NCI-H1105 (cell line): ENCODE data around the gene FTH1.

Experiments
- DNase-seq: peaks from one replicate; lab custom pipeline; 2025; lab: John Stamatoyannopoulos, UW

Gene FTH1

GRCh38 chr11:61948505-61948904 is 18.9 kb downstream of the FTH1 start:
- no peak for DNase-seq

- DNase-seq, result peak; percentile 69
These were observed 19.8 kb downstream of the FTH1 start for GRCh38 chr11:61947486-61948210.

- no peak for DNase-seq
These were observed 20.5 kb downstream of the FTH1 start for GRCh38 chr11:61946894-61947293.

GRCh38 chr11:61945191-61945590 is 22.2 kb downstream of the FTH1 start:
- DNase-seq, result no peak

GRCh38 chr11:61940466-61940865 is 27.0 kb downstream of the FTH1 start:
- no peak for DNase-seq

GRCh38 chr11:61935861-61936260 is 31.6 kb downstream of the FTH1 start:
- no peak for DNase-seq

GRCh38 chr11:61930933-61931332 is 36.5 kb downstream of the FTH1 start:
- no peak for DNase-seq

- DNase-seq, result no peak
These were observed 38.8 kb downstream of the FTH1 start for GRCh38 chr11:61928606-61929005.

- DNase-seq, result no peak
These were observed 39.9 kb downstream of the FTH1 start for GRCh38 chr11:61927501-61927900.

GRCh38 chr11:61926235-61926634 is 41.2 kb downstream of the FTH1 start:
- DNase-seq, result no peak

- DNase-seq, result no peak
These were observed 41.7 kb downstream of the FTH1 start for GRCh38 chr11:61925736-61926135.

GRCh38 chr11:61924064-61924455 is 43.4 kb downstream of the FTH1 start:
- no peak for DNase-seq

GRCh38 chr11:61923166-61924063 is 44.0 kb downstream of the FTH1 start:
- DNase-seq, result no peak

GRCh38 chr11:61922539-61922938 is 44.9 kb downstream of the FTH1 start:
- no peak for DNase-seq

- DNase-seq, result no peak
These were observed 46.0 kb downstream of the FTH1 start for GRCh38 chr11:61921446-61921845.

- DNase-seq, result no peak
These were observed 47.5 kb downstream of the FTH1 start for GRCh38 chr11:61919705-61920631.

GRCh38 chr11:61918938-61919704 is 48.3 kb downstream of the FTH1 start:
- DNase-seq, result no peak

- DNase-seq, result no peak
These were observed 49.0 kb downstream of the FTH1 start for GRCh38 chr11:61918251-61918937.

GRCh38 chr11:61917334-61918109 is 49.9 kb downstream of the FTH1 start, which contains the start of gene RAB3IL1:
Gene RAB3IL1, minus strand, starts transcription at chr11:61917566. Its CDS starts 199 bp downstream, at chr11:61917367.
- peak; percentile 1 for DNase-seq
